Measurements from ENCODE around the gene FANCC. TPM values are rescaled to one million over a fixed set of nuclear protein-coding genes. Genes with fewer than 3 reads are reported as not detected.

FANCC gene
- total and polyA plus RNA-seq, 3 donors from 2014 or later: 30.7 to 38.5 (median 35.1) TPM

- TF ChIP-seq CTCF (IDR thresholded peaks at IDR 0.05): no peak
- TF ChIP-seq POLR2A (IDR thresholded peaks at IDR 0.05): no peak
- H3K27ac ChIP-seq: no peak overlapping the region
- H3K4me3 ChIP-seq: no peak overlapping the region
- H3K36me3 ChIP-seq (ENCODE audit: low read depth, missing control alignments): no peaks in the 10 kb centered on the region
- no peaks in the 10 kb centered on the region for H3K9me3 ChIP-seq
- no peak for DNase-seq
- H3K4me1 ChIP-seq: peaks cover 25% of the 10 kb centered on the region
- H3K27me3 ChIP-seq: no peaks in the 10 kb centered on the region
- WGBS, 2 donors: 57 to 64% methylated on average over 5 of the region's 5 CpGs
- intact Hi-C loops (cut with DNase I; ENCODE audit: low total_unique reads): no loop called here
Observed at GRCh38 chr9:95060234-95060633, 257.3 kb downstream of the FANCC start.

- TF ChIP-seq CTCF (IDR thresholded peaks at IDR 0.05) (no peak), POLR2A (IDR thresholded peaks at IDR 0.05) (no peak)
- Histone ChIP-seq H3K27ac (no peak overlapping the region), H3K9me3 (no peaks in the 10 kb centered on the region), H3K36me3 (ENCODE audit: low read depth, missing control alignments) (no peaks in the 10 kb centered on the region), H3K4me1 (peaks cover 25% of the 10 kb centered on the region), H3K27me3 (no peaks in the 10 kb centered on the region), H3K4me3 (no peak overlapping the region)
- intact Hi-C loops (cut with DNase I; ENCODE audit: low total_unique reads): no loop called here
- 75 to 82% methylated on average over 7 of the region's 7 CpGs for WGBS, 2 donors
- DNase-seq: no peak
Observed at GRCh38 chr9:95058795-95059386, 258.6 kb downstream of the FANCC start.

GRCh38 chr9:95058121-95058785 lies 259.3 kb downstream of the FANCC start:
- H3K27me3 ChIP-seq: no peaks in the 10 kb centered on the region
- TF ChIP-seq CTCF (IDR thresholded peaks at IDR 0.05) (no peak), POLR2A (IDR thresholded peaks at IDR 0.05) (no peak)
- peak overlapping the region in 1 of 2 donors; percentile 62 for H3K27ac ChIP-seq
- H3K36me3 ChIP-seq (ENCODE audit: low read depth, missing control alignments): no peaks in the 10 kb centered on the region
- 71 to 73% methylated on average over 7 of the region's 7 CpGs for WGBS, 2 donors
- no peaks in the 10 kb centered on the region for H3K9me3 ChIP-seq
- H3K4me1 ChIP-seq: peaks cover 25% of the 10 kb centered on the region
- H3K4me3 ChIP-seq: no peak overlapping the region
- no peak for DNase-seq
- intact Hi-C loops (cut with DNase I; ENCODE audit: low total_unique reads): no loop called here

GRCh38 chr9:95057101-95057500 lies 260.4 kb downstream of the FANCC start:
- intact Hi-C loops (cut with DNase I; ENCODE audit: low total_unique reads): no loop called here
- Histone ChIP-seq H3K4me3 (no peak overlapping the region), H3K27ac (peak overlapping the region in 1 of 2 donors; percentile 62), H3K9me3 (no peaks in the 10 kb centered on the region), H3K4me1 (peaks cover 18% of the 10 kb centered on the region), H3K36me3 (ENCODE audit: low read depth, missing control alignments) (no peaks in the 10 kb centered on the region), H3K27me3 (no peaks in the 10 kb centered on the region)
- DNase-seq: no peak
- 35 to 53% methylated on average over 10 of the region's 10 CpGs for WGBS, 2 donors
- TF ChIP-seq POLR2A (IDR thresholded peaks at IDR 0.05) (no peak), CTCF (IDR thresholded peaks at IDR 0.05) (no peak)
